Measurements from ENCODE around the gene SLC26A1. TPM values are rescaled to one million over a fixed set of nuclear protein-coding genes. Genes with fewer than 3 reads are reported as not detected.

SLC26A1 gene
- total RNA-seq, 2 experiments from 2014 or later = 0.30 TPM; not detected in 1

DNA sequence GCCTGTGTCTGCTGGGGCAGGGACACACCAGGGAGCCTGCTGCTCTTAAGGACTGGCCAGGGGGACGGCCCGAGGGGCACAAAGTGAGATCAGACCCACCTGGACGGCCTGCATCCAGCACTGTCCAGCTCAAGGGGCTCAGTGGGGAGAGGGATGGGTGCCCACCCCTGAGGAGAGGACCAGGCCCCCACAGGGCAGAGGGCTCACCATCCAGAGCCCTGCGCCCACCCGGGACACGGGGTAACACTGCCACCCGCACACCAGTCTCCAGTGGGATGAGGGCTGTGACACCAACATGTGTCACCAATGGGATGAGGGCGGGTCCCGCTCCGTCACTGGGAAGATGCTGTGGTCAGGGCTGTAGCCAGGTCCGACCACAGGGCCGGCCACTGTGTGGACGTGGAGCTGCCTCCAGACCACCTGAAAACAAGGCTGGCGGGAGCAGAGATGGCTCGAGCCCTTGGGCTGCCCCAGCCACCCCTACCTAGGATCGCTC is 33.0 kb downstream of the SLC26A1 start:
- no peak overlapping the region for H3K27ac ChIP-seq (ENCODE audit: low read depth, low read length, poor library complexity, severe bottlenecking)
- POLR2A ChIA-PET = no interaction called here
- intact Hi-C loops (cut with micrococcal nuclease; ENCODE audit: unreplicated experiment) = no loop called here

DNA sequence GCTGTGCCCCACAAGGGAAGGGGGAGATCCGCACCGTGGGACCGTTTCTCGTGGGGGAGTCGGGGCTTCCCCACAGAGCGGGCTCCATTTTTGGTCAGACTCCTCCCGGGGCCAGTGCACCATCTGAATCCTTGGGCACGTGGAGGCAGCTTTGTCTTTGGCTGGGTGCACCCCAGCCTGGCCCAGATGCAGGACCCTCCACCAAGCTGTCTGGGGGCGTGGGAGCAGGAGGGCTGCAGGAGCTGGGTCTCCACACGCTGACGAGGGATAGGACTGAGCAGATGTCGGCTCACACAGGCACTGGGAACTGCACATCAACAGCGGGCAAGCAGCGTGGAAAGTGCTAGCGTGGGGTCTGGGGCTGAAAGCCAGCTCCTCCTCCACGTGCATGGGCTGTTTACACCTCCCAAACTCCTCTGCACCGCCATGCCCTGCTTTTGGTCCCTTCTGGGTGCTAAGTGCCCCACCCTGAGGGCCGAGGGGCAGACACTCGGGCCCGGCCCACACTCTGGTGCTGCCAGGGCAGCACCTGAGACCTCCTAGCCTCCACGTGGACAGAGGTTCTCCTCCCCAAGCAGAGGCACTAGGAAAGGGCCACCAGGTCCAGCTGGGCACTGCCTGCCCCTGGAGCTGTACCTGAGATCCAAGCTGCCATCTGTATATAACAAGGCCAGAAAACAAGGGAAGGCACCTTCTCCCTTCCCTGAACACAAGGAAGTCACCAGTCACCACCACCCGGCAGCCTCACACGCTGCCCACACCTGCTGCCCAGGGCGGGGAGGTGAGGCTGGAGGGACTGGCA is 33.7 kb downstream of the SLC26A1 start:
- no peaks in the 10 kb centered on the region for H3K9me3 ChIP-seq (ENCODE audit: low read length)
- H3K27ac ChIP-seq (ENCODE audit: low read depth, low read length, poor library complexity, severe bottlenecking) = no peak overlapping the region
- H3K4me1 ChIP-seq (ENCODE audit: insufficient read depth, low read length, poor library complexity, severe bottlenecking) = no peaks in the 10 kb centered on the region
- no peaks in the 10 kb centered on the region for H3K36me3 ChIP-seq (ENCODE audit: insufficient read depth, low read length)
- H3K4me3 ChIP-seq (ENCODE audit: low read depth, low read length, poor library complexity, severe bottlenecking) = no peak overlapping the region
- H2AFZ ChIP-seq (ENCODE audit: low read length) = no peak overlapping the region
- TF ChIP-seq, protein P1, sequence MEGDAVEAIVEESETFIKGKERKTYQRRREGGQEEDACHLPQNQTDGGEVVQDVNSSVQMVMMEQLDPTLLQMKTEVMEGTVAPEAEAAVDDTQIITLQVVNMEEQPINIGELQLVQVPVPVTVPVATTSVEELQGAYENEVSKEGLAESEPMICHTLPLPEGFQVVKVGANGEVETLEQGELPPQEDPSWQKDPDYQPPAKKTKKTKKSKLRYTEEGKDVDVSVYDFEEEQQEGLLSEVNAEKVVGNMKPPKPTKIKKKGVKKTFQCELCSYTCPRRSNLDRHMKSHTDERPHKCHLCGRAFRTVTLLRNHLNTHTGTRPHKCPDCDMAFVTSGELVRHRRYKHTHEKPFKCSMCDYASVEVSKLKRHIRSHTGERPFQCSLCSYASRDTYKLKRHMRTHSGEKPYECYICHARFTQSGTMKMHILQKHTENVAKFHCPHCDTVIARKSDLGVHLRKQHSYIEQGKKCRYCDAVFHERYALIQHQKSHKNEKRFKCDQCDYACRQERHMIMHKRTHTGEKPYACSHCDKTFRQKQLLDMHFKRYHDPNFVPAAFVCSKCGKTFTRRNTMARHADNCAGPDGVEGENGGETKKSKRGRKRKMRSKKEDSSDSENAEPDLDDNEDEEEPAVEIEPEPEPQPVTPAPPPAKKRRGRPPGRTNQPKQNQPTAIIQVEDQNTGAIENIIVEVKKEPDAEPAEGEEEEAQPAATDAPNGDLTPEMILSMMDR (conservative IDR thresholded peaks at IDR 0.05; ENCODE audit: low read length) = no peak
- ChIA-PET CTCF (ENCODE audit: unreplicated experiment) (no interaction called here), POLR2A (no interaction called here)
- no peak overlapping the region for H3K4me2 ChIP-seq (ENCODE audit: low read length)
- H3K79me2 ChIP-seq (ENCODE audit: insufficient read depth, low read depth, low read length) = no peaks in the 10 kb centered on the region
- intact Hi-C loops (cut with micrococcal nuclease; ENCODE audit: unreplicated experiment) = no loop called here
- H4K20me1 ChIP-seq (ENCODE audit: insufficient read depth, low read length) = no peaks in the 10 kb centered on the region
- no TSS peak for BruUV-seq (replicated peaks)
- no peaks in the 10 kb centered on the region for H3K9me2 ChIP-seq (ENCODE audit: insufficient read depth, low read length)
- no peak for DNase-seq (ENCODE audit: low spot score)

More for the DNA sequence above, 33.0 kb downstream of the SLC26A1 start:
- no peaks in the 10 kb centered on the region for H3K4me1 ChIP-seq (ENCODE audit: insufficient read depth, low read length, poor library complexity, severe bottlenecking)
- H4K20me1 ChIP-seq (ENCODE audit: insufficient read depth, low read length) = no peaks in the 10 kb centered on the region
- no peak overlapping the region for H3K4me2 ChIP-seq (ENCODE audit: low read length)
- no TSS peak for BruUV-seq (replicated peaks)
- H2AFZ ChIP-seq (ENCODE audit: low read length) = no peak overlapping the region
- H3K79me2 ChIP-seq (ENCODE audit: insufficient read depth, low read depth, low read length) = no peaks in the 10 kb centered on the region
- H3K36me3 ChIP-seq (ENCODE audit: insufficient read depth, low read length) = no peaks in the 10 kb centered on the region
- H3K9me2 ChIP-seq (ENCODE audit: insufficient read depth, low read length) = no peaks in the 10 kb centered on the region
- TF ChIP-seq, protein P1 (conservative IDR thresholded peaks at IDR 0.05; ENCODE audit: low read length) = no peak
- no peak for TF ChIP-seq EZH2phosphoT487 (IDR thresholded peaks at IDR 0.05; ENCODE audit: borderline replicate concordance, low read depth, low read length)
- CTCF ChIA-PET (ENCODE audit: unreplicated experiment) = no interaction called here
- H3K9me3 ChIP-seq (ENCODE audit: low read length) = no peaks in the 10 kb centered on the region
- DNase-seq (ENCODE audit: low spot score) = no peak
- H3K4me3 ChIP-seq (ENCODE audit: low read depth, low read length, poor library complexity, severe bottlenecking) = no peak overlapping the region

DNA sequence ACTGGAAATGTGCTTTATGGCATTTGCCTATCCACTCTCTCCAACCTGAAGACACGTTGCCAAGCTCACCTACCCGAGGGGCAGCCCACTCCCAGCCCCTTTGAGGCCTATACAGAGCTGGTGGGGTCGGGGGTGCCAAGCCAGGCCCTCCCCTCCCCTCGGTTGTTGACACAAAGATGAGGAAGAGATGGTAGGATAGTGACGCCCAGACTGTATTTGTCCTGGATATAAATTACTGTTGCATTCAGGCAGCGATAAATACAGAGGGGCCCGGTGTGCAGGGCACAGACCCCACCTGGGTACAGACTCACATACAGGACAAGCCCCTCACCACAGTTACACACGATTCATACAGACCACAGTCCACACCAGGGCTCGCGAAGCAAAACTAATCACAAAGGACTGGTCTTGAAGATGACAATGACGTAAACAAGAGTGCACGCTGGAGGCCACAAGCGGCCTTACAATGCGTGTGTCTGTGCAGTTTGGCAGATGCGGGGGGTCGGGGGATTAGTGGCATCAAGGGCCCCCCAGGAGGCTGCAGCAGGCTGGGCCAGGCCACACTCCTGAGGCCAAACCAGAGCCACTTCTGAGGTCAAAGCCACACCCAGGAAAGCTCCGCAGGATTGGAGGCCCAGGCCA is 34.4 kb downstream of the SLC26A1 start:
- intact Hi-C loops (cut with micrococcal nuclease; ENCODE audit: unreplicated experiment) = no loop called here
- no peaks in the 10 kb centered on the region for H3K9me3 ChIP-seq (ENCODE audit: low read length)
- no peak overlapping the region for H3K4me3 ChIP-seq (ENCODE audit: low read depth, low read length, poor library complexity, severe bottlenecking)
- TF ChIP-seq, protein P1 (conservative IDR thresholded peaks at IDR 0.05; ENCODE audit: low read length) = no peak
- TF ChIP-seq EZH2phosphoT487 (IDR thresholded peaks at IDR 0.05; ENCODE audit: borderline replicate concordance, low read depth, low read length) = no peak
- H3K27ac ChIP-seq (ENCODE audit: low read depth, low read length, poor library complexity, severe bottlenecking) = no peak overlapping the region
- H3K9me2 ChIP-seq (ENCODE audit: insufficient read depth, low read length) = no peaks in the 10 kb centered on the region
- no peaks in the 10 kb centered on the region for H4K20me1 ChIP-seq (ENCODE audit: insufficient read depth, low read length)
- no peaks in the 10 kb centered on the region for H3K4me1 ChIP-seq (ENCODE audit: insufficient read depth, low read length, poor library complexity, severe bottlenecking)
- no peak overlapping the region for H2AFZ ChIP-seq (ENCODE audit: low read length)
- BruUV-seq (replicated peaks) = no TSS peak
- ChIA-PET CTCF (ENCODE audit: unreplicated experiment) (no interaction called here), POLR2A (no interaction called here)
- no peak for DNase-seq (ENCODE audit: low spot score)
- H3K4me2 ChIP-seq (ENCODE audit: low read length) = no peak overlapping the region
- H3K36me3 ChIP-seq (ENCODE audit: insufficient read depth, low read length) = no peaks in the 10 kb centered on the region
- no peaks in the 10 kb centered on the region for H3K79me2 ChIP-seq (ENCODE audit: insufficient read depth, low read depth, low read length)

All from OCI-LY7 (cell line).